Glomerular endothelial cell (primary cell): ENCODE results near the gene APCDD1L. TPM values are rescaled to one million over a fixed set of nuclear protein-coding genes. Genes with fewer than 3 reads are reported as not detected.

Experiments used
- DNase-seq: peaks from one replicate; pipeline ENCODE4 v3.0.0-alpha.2; 2011; ENCODE audit warnings: low read depth, low spot score; ENCODE audit errors: extremely low read depth
- total RNA-seq: library from RNA; depleted of rRNA; stranded (reverse); fragments of >200 nt; gene quantifications from 2 replicates; pipeline ENCODE4 v1.2.3, GENCODE V29; 2015

The APCDD1L gene
- total RNA-seq, 1 donor from 2014 or later, result 4.2 TPM

DNA sequence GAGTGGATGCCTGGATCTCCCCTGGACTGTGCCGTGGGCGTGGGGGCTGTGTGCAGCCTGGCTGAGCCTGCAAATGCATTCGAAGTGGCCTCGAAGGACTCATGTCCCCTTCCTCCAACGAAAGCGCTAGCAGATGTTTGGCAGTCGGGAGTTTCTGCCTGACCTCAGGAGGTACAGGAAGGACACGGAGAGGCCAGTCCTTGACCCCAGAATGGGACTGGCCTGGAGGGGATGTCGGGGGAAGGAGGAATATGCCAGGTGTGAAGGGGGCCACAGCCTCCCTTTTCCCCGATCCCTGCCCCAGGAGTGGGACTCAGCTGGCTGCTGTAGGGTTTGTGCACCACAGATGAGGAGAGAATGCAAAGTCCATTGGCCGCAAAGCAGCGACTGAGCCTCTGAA, 45.6 kb downstream of the APCDD1L start:
- DNase-seq, result no peak

DNA sequence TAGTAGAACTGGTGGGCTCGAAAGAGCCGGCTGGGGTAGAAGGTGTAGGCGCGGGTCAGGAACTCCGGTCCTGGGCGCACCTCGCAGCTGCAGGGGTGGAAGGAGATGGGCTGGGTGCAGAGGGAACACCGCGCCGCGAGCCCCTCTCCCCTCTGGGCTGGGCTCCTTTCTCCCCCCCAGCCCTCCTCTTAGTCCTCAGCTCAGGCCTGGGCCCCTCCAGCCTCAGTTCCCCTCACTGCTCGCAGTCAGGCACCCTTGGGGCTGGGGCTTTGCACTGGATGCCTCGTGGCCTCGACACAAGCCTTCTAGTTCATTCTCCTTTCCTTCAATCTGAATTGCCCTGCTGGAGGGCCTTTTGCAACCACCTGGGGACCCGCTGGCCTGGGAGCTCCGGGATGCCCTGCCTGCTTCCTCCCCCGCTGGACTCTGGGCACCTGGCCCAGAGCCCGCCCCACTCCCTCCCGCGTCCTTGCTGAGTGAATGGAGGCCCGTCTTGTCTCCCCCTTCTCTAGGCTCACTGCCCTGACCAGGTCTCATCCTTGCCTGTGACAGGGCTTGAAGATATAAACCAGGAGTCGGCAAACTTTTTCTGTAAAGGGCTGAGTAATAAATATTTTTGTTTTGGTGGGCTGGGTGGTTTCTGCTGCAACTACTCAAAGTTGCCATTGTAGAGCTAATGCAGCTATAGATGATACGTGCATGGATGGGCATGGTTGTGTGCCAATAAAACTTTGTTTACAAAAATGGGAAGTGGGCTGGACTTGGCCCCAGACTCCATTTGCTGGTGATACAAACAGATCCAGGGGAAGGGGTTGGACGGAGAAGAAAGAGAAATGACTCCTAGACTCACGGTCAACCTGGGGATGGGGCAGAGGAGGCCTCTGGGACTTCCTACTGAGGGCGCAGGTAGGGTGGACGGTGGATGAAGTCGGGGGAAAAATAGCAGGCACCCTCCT, 47.3 kb downstream of the APCDD1L start:
- no peak for DNase-seq

DNA sequence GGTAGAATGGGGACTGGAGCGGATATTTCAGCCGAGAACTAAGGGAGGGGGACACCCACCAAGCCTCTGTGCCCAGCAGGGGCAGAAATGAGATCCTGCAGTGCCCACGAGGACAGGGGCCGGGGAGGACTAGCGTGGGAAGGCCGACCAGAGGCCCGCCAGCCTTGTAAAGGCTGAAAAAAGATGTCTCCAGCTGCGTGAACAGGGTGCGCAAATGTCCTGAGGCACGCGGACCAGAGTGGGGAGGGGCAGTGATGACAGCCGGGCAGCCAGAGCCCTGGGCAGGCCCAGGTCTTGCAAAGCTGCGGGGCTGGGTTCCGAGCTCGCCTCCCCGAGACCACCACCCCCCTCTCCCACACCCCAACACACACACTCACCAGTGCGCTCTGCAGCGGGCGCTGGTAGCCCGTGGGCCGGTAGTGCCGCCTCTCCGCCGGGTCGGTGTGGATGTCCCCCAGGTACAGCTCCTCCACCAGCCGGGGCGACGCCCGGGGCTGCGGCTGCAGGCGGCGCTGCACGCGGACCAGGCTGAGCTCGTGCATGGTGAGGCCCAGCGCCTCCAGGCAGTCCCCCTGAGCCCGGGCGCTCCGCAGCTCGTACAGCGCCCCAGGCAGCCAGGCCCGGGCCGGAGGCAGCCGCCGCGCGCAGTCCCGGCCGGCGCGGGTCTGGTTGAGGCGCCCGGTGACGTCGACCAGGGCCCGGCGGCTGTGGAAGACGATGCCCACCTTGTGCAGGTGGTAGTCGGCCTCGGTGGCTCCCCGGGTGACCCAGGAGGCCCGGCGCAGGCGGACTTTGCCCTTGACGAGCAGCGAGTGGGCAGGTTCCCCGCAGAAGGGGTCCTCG, 48.2 kb downstream of the APCDD1L start:
- no peak for DNase-seq

DNA sequence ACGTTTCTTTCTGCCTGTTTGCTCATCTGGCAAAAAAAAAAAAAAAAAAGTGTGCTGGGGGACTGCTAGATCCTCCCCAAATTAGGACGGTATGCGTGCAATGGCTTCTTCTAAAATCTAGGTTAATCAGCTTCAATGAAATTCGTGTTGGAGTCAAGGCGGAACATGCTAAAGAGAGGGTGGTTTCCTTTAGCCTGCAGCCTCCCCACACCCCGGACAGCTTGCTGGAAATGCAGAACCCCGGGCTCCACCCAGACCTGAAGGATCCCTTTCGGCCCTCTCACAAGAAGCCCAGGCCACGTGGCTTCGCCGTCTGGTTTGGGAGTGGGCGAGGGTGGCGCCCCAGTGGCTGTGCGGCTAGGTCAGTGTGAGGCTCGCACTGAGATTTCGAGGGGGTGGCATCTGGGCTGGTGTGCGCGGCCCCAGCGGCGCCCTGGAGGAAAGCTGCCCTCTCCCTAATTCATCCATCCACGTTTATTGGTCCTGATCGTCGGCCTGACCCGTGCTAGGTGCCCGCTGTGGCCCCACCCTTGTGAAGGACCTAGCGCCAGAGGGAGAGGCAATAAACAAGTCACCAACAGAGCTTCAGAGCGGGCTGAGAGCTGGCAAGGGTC, 49.0 kb downstream of the APCDD1L start:
- DNase-seq, result no peak

DNA sequence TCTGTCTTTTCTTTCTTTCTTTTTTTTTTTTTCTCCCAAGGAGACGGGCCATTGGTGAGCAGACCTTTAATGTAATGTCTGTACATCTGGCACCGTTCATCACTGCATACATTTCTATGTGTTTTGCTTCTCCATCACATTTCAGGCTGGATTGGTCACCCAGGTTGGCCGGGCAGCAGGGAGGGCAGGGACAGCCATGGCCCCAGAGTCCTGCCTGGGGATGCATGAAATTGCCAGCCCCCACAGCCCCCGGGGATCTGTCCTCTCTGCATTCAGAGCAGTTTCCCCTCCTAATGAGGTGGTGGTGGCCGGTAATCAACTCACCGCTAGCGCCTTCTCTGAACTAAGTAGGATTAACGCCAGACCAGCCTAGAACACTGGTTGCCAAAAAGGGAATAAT, 50.4 kb downstream of the APCDD1L start:
- DNase-seq, result no peak

DNA sequence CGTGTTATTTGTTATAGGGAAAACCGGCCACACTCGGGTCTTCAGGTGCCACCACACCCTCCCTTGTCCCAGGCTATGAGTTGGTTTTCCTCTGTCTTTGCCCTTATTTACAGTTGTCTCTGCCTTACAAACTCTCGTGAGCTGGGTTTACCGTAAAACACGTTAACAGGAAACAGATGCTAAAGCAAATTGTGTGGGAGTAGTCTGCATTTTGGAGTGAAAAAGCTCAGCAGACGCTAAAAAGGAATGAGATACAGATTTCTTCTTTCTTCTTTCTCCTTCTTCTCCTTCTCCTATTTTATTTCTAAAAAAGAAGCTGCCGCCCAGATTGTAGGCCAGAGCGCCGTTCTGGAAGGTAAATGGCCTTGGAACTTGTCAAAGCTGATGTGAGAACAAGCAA, 51.9 kb downstream of the APCDD1L start:
- DNase-seq, result no peak

DNA sequence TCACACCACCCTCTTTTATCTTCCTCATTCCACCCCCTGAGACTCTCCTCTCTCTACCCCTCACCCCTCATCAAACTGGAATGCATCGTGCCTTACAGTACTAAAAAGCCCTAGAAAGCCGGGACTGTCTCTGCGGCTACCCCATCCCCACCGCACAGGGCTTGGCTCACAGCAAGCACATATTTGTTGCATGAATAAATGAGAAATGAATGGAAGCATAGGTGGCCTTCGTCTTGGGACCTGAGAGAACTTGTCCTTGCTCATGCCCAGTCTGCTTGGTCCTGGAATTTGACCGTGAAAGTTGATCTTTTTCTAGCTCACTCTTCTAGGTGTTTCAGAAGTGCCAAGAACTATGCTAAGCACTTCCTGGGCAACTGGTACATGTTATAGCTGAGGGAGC, 53.3 kb downstream of the APCDD1L start:
- DNase-seq, result no peak

DNA sequence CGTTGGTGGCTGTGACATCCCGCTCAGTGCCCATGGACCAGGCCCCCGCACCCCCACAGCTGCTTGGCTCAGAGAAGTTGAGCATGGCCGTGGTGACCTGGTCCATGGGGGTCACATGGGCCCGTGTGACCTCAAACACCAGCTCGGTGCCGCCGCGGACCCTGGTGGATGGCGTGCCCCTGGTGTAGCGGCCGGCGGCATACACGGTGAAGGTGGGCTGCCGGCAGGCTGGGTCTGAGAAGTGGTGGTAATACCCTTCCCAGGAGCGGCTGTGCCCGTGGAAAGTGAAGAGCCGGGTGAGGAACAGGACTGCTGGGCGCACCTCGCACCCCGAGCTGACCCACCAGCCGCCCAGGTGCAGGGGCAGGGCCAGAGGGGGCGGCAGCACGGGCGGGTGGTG, 54.1 kb downstream of the APCDD1L start:
- no peak for DNase-seq

DNA sequence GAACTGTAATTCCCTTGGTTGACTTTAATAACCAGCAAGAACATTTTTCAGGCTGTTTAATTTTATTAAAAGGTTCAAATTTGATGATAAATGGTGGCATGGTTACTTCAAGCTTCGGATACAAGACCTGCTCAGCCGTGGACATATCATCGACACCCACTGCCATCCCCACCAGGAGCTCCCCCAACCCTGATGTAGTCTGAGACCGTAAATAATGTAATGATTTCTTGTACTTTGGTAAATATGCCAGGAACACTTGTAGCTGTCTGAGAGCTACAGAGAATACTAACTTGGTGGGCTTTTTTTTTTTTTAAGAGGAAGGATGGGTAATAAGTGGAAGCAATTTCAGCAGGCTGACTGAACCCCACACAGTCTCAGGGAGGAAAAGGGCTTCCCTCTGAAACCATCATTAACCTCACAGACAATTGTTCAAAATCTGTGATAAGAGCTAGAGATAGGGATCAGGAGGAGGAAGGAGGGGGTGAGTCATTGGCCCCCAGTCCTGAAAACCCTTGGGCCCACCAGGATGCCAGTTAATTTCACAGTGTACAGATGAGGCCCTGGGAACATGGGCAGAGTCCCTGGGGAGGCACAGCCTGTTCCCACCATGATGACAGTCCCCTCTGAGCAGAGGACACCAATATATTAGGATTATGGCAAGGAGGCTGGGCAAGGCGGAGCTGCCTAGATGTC, 56.0 kb downstream of the APCDD1L start:
- no peak for DNase-seq

DNA sequence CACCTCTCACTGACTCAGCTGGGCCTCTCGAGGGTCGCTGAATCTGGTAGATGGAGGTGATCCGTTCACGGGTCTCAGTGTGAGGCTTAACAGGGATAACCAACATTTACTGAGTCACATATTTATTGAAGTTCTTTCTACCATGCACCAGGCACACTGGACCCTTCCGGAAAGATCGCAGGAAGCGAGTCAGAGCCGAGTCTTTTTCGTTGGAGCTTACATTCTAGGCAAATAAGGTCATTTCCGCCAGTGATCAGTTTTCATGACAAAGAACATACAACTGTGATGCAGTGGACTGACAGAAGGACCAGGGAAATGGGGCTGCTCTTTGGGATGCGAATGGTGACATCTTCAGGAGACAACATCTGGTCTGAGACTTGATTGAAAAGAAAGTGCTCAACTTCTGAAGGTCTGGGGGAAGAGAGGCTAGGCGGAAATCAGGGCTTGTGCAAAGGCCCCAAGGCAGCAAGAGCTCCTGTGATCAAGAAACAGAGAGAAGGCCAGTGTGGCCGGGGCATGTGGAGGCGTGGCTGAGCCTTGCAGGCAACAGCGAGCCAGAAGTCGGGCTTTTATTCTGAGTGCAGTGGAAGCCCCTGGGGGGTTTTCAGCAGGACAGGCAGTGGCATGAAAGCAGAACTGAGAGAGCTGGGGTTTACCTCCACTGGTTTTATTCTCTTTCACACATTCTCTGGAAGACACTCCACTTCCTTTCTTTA, 56.7 kb downstream of the APCDD1L start:
- no peak for DNase-seq

DNA sequence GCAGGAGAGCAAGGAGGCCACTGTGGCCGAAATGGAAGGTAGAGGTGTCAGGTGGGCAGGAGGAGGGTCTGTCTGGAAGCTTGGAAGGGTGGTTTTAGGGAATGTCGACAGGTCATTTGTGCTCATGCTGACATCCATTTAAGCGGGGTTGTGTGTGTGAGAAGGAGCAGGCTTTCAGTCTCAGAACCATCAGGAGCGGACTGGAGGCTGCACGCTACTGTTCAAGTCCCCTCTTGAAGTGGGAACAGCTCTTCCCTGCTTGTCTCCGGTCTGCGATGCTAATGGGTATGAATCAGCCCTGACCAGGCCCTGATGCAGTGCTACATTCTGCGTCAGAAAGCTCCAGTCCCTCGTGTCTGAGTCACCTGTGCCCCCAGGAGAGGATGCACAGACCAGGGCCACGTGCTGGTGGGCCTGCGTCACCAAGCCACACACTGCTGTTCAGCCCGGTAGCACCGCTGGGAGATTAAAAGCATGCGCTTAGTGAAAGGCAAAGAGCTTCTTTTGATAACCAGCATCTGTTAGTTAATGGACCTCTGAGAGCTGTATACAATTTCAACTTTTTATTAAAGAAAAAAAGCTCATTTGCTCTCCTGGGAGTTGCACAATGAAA, 58.0 kb downstream of the APCDD1L start:
- DNase-seq, result no peak

DNA sequence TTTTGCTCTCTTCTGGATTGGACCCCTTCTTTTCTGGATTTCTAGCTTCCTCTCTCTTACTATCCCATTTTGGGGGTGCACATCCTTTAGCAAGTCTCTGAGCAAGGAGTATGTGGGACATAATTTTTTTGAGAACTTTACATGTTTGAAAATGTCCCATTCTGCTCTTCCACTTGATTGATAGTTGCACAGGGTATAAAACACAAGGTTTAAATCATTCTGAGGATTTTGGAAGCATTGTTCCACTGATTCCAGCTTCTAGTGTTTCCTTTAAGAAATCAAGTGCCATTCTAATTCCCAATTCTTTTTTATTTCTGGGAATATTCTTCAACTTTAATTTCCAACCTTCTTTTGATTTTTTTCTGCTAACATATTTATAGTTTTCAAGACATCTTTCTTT, 60.7 kb downstream of the APCDD1L start:
- no peak for DNase-seq

DNA sequence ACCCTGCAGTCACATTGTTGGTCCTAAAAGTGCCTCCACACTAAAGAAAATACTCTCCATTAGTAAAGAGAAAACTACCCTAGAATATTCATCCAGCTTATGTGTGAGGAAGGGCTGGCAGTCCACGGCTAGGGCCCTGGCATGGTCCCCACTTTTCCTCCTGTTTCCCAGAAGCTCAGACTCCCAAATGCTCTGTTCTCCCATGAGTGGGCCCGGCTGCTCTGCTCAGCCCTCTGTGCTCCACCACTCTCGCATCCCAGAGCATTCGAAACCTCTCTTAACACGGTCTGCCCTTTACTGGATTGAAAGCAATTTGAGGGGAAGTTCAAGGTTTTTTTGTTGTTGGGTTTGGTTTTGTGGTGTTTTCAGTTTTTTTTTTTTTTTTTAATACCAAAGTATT, 61.8 kb downstream of the APCDD1L start:
- DNase-seq, result no peak

DNA sequence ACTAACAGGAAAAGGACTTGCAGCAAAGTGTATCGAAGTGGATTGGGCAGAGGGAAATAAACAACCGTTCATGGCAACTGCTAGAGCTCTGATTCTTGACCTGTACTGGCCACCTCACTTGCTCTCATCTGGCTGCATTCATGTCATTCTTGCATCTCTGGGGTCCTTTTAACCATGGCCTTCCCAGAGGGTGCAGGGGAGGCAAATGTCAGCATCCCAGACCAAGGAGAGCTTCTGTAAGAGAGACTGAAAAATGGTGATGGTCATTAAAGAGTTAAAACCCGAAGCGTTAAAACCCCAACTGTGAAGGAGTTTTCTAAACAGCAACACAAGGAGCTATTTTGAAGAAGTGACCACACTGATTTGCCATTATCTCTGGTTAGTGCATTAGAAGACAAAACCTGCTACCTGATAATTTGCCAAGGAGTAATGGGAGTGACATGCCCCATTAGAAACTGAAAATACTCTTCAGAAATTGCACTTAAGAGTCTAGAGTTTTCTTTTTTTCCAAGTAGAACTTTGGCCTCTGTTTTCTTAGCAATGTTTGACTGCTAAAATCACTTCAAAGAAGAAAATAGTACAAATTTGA, 62.4 kb downstream of the APCDD1L start:
- DNase-seq, result no peak

DNA sequence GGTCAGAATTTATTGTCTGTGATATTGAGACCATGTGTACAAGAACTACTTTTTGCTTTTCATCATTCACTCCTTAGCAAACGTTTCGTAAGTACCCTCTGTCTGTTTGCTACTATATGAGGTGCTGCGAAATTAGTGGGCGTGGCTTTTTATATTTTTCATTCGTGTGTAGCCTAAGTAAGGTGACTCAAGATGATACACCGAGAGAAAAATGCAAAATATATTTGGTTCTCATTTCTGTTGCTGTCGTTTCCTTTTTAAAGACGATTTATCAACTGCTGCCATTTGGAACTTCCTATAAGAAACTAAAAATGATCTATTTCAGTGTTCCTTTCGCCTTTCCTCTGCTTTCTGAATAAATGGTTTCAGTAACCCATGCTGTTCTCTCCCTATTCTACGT, 64.9 kb downstream of the APCDD1L start:
- DNase-seq, result no peak

DNA sequence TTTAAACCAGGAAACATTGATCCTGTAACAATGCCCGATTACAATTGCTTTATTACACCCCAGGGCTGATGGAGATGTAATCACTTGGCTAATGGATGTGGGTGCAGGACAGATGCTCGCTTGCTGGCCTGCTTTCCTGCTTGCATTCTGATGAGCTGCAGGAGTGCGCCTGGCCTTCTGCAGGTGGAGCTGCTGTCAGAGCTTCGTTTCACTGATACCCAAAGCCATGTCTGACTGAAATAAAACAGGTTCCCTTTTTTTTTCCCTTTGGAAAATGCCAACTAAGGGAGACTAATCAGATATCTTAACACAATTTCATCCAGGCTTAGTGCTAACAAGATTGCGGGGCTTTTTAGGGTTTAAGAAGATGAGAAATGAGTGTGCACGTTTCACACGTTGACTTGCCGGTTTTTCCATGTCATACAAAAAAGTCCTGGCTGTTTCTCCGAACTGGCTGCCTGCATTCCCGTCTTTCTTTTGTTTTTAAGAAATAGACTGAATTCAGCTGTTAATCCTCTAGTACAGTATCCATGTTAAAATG, 65.4 kb downstream of the APCDD1L start:
- DNase-seq, result no peak

DNA sequence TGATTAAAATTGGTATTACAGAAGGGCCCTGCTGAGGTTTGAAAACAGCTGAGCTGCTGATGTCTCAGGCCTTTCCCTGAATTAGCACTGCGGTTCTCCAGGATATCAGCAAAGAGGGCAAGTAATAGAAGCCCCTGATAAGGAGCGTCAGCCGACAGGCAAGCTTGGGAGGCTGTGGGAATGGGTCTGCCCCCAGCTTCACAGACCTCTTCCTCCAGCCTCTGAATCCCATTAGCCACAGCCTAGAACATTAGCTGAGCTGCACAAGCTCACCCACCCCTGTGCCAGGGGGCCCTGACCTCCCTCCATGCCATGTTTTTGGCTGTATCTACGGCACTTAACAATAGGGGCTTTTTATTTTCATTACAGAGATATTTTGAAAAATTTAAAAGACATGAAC, 66.2 kb downstream of the APCDD1L start:
- DNase-seq, result no peak

DNA sequence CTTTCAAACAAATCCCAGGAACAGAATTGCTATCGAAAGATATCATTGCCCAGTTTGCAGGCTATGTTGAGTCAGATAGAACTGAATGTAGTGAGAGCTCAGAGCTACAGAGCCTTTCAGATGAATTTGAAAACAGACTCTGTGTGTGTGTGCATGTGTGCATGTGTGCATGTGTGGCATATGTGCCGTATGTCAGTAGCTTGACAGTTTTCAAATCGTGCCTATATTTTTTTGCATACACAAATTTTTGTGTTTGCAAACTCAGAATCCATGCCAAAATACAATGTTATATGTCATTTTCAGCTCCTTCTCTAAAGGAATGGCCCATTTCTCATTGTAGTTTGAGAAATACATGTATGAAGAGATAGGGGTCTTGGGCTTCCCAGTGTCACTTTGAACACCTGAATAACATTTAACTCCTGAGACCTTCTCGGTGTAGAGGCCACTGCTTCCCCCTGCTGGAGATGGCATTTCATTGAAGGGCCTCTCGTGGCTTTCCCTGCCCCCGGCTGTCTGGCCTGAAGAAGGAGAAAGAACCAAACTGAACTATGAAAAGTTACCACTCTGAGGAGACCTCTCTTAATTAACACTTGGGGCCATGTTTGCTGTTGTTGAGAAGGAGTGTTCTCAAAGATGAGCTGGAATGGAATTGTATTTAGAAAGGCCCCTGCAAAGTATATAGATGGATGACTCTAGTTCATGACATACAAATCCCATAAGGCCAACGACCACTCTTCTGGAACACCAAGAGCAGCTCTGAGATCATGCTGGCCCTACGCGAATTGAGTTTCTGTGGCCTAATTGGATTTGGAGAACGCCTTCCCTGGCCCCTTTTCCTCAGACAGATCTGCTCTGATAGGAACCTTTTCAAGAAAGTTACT, 67.4 kb downstream of the APCDD1L start:
- DNase-seq, result no peak
